ENCODE data around the gene AUTS2. TPM values are rescaled to one million over a fixed set of nuclear protein-coding genes. Genes with fewer than 3 reads are reported as not detected.

The AUTS2 gene
- total and polyA plus RNA-seq, 2 of the 8 experiments (the other 6 are each of a cell fraction or from before 2014, with no cell fraction given), result 25.9 to 101 TPM

- TF ChIP-seq CHD7 (IDR thresholded peaks at IDR 0.05; ENCODE audit: insufficient replicate concordance, low read length) (no peak), SIRT6 (IDR thresholded peaks at IDR 0.05; ENCODE audit: low read length) (no peak), CHD1 (IDR thresholded peaks at IDR 0.05; ENCODE audit: low read depth, low read length) (no peak), BRCA1 (IDR thresholded peaks at IDR 0.05; ENCODE audit: low read depth, low read length) (no peak), USF2 (IDR thresholded peaks at IDR 0.05; ENCODE audit: low read length) (no peak), FOSL1 (IDR thresholded peaks at IDR 0.05; ENCODE audit: insufficient read depth, low read depth, low read length) (no peak), CBX5 (IDR thresholded peaks at IDR 0.05; ENCODE audit: low read depth, low read length) (no peak), PHF8 (conservative IDR thresholded peaks at IDR 0.05; ENCODE audit: low read depth, low read length) (no peak)
Observed at GRCh38 chr7:70233776-70234175, 635.5 kb downstream of the AUTS2 start (continued).
